HepG2 (cell line): ENCODE data around the gene IRF2. TPM values are rescaled to one million over a fixed set of nuclear protein-coding genes. Genes with fewer than 3 reads are reported as not detected.
A peak's percentile ranks its signal among the peaks of the same experiment; 100 is the strongest.

ENCODE experiments used
- ADNP ChIP-seq: sonication (generic); formaldehyde crosslinking; IDR thresholded peaks from 2 replicates; pipeline ENCODE4 v1.4.0; 2020; ENCODE audit warnings: missing genetic modification reagents
- CENPX ChIP-seq: sonication (generic); formaldehyde crosslinking; IDR thresholded peaks from 2 replicates; pipeline ENCODE4 v1.9.0; 2021; ENCODE audit warnings: mild to moderate bottlenecking, missing genetic modification reagents, moderate library complexity
- GABPB1 ChIP-seq: IDR thresholded peaks from 2 replicates; pipeline ENCODE4 v1.6.1; 2016; ENCODE audit warnings: mild to moderate bottlenecking, missing genetic modification reagents, moderate library complexity, missing compliant biosample characterization
- HNRNPUL1 ChIP-seq: fragments of 200-400 bp; formaldehyde crosslinking; IDR thresholded peaks from 2 replicates; pipeline ENCODE4 v1.6.1; 2017; ENCODE audit warnings: low read depth, mild to moderate bottlenecking, low read length, moderate library complexity
- KAT8 ChIP-seq: IDR thresholded peaks from 2 replicates; pipeline ENCODE4 v1.6.1; 2016; ENCODE audit warnings: missing genetic modification reagents, missing compliant biosample characterization
- MLXIP ChIP-seq: sonication (generic); formaldehyde crosslinking; IDR thresholded peaks from 2 replicates; pipeline ENCODE4 v1.9.0; 2021; ENCODE audit warnings: missing genetic modification reagents, borderline replicate concordance
- MTF2 ChIP-seq: sonication (generic); formaldehyde crosslinking; IDR thresholded peaks from 2 replicates; pipeline ENCODE4 v1.5.0; 2020; ENCODE audit warnings: missing genetic modification reagents, borderline replicate concordance
- NFKB2 ChIP-seq: sonication (generic); formaldehyde crosslinking; IDR thresholded peaks from 2 replicates; pipeline ENCODE4 v1.4.0; 2020; ENCODE audit warnings: missing genetic modification reagents, borderline replicate concordance
- NKX3-1 ChIP-seq: sonication (generic); formaldehyde crosslinking; IDR thresholded peaks from 2 replicates; pipeline ENCODE4 v1.5.0; 2020; ENCODE audit warnings: missing genetic modification reagents
- PBX2 ChIP-seq: IDR thresholded peaks from 2 replicates; pipeline ENCODE4 v1.6.1; 2016; ENCODE audit warnings: control low read depth
- RBAK ChIP-seq: sonication (generic); formaldehyde crosslinking; IDR thresholded peaks from 2 replicates; pipeline ENCODE4 v1.5.1; 2020; ENCODE audit warnings: mild to moderate bottlenecking, missing genetic modification reagents
- SOX13 ChIP-seq, 3 experiments: fragments of 450-650 bp in 1 of 3; sonication (generic) in 1 of 3; formaldehyde crosslinking in 1 of 3; IDR thresholded peaks in 2 of 3; conservative IDR thresholded peaks in 1 of 3; 2 replicates each; pipeline versions ENCODE4 v1.5.0 to v1.6.1; 2016 to 2020; ENCODE audit warnings: antibody characterized with exemption in 1 of 3, mild to moderate bottlenecking in 1 of 3, missing compliant biosample characterization in 1 of 3, missing genetic modification reagents in 1 of 3, moderate library complexity in 1 of 3
- TCF7 ChIP-seq: sonication (generic); IDR thresholded peaks from 2 replicates; pipeline ENCODE4 v1.6.1; 2016; ENCODE audit warnings: antibody characterized with exemption, low read depth
- ZBTB21 ChIP-seq: sonication (generic); formaldehyde crosslinking; IDR thresholded peaks from 2 replicates; pipeline ENCODE4 v1.4.0; 2020; ENCODE audit warnings: missing genetic modification reagents
- ZNF33A ChIP-seq: sonication (generic); formaldehyde crosslinking; IDR thresholded peaks from 2 replicates; pipeline ENCODE4 v1.5.1; 2020; ENCODE audit warnings: missing genetic modification reagents, mild to moderate bottlenecking, moderate library complexity, borderline replicate concordance
- ZNF496 ChIP-seq: sonication (generic); formaldehyde crosslinking; IDR thresholded peaks from 2 replicates; pipeline ENCODE4 v1.8.1; 2023; ENCODE audit warnings: mild to moderate bottlenecking, moderate library complexity, missing genetic modification reagents; ENCODE audit not compliant: insufficient replicate concordance
- ZNF639 ChIP-seq: conservative IDR thresholded peaks from 2 replicates; pipeline ENCODE4 v1.6.1; 2018; ENCODE audit warnings: missing genetic modification reagents
- ZNF878 ChIP-seq: sonication (generic); formaldehyde crosslinking; IDR thresholded peaks from 2 replicates; pipeline ENCODE4 v1.8.1; 2023; ENCODE audit warnings: mild to moderate bottlenecking, missing genetic modification reagents, moderate library complexity
- ZSCAN12 ChIP-seq: sonication (generic); formaldehyde crosslinking; IDR thresholded peaks from 2 replicates; pipeline ENCODE4 v1.9.0; 2021; ENCODE audit warnings: mild to moderate bottlenecking, missing genetic modification reagents
- ZZZ3 ChIP-seq: sonication (generic); formaldehyde crosslinking; IDR thresholded peaks from 2 replicates; pipeline ENCODE4 v1.4.0; 2020; ENCODE audit warnings: missing genetic modification reagents, mild to moderate bottlenecking, borderline replicate concordance
- polyA plus RNA-seq, 8 experiments: library from polyadenylated mRNA; depleted of rRNA in 3 of 8; stranded (reverse) in 7 of 8; unstranded in 1 of 8; fragments of >200 nt; fragmentation: Illumina TruSeq in 4 of 8; extraction: Trizol in 4 of 8; gene quantifications; 2 replicates each; pipeline versions ENCODE4 v1.2.1 to v1.2.3, GENCODE V29; 2011 to 2016; ENCODE audit warnings: low read depth in 4 of 8, missing spikeins in 1 of 8, mixed read lengths in 1 of 8; ENCODE audit not compliant: insufficient read depth in 1 of 8
- total RNA-seq, 5 experiments: library from RNA; depleted of rRNA; stranded (reverse); fragments of >200 nt; fragmentation: Illumina TruSeq; extraction: Trizol; gene quantifications; 2 replicates each; pipeline ENCODE4 v1.2.3, GENCODE V29; 2016; ENCODE audit warnings: low read depth in 1 of 5

IRF2 gene
- total and polyA plus RNA-seq, 2 of the 13 experiments (the other 11 are each of a cell fraction or from before 2014, with no cell fraction given): 15.5 to 28.8 TPM

- no peak for TF ChIP-seq MLXIP (CRISPR knock-in tag)
- TF ChIP-seq NFKB2 (CRISPR knock-in tag): no peak
- peak; percentile 54; the same call in 1 of the 2 replicates for TF ChIP-seq KAT8
- no peak for TF ChIP-seq PBX2 (CRISPR knock-in tag)
- TF ChIP-seq SOX13 (IDR thresholded peaks at IDR 0.05): no peak; the same call in 1 of the 2 replicates
- TF ChIP-seq SOX13 (CRISPR knock-in tag; conservative IDR thresholded peaks at IDR 0.05 in 1 of 2, IDR thresholded peaks at IDR 0.05 in 1 of 2): peak in 1 of 2 experiments; percentile 92; a peak in 2 of 4 replicates
- TF ChIP-seq ZBTB21 (CRISPR knock-in tag): peak; percentile 36; the same call in 1 of the 2 replicates
- TF ChIP-seq ZZZ3 (CRISPR knock-in tag): no peak
- TF ChIP-seq ADNP (CRISPR knock-in tag): no peak
- no peak; the same call in 1 of the 2 replicates for TF ChIP-seq GABPB1
- TF ChIP-seq HNRNPUL1: no peak
- TF ChIP-seq ZSCAN12 (CRISPR knock-in tag): no peak
- TF ChIP-seq RBAK (CRISPR knock-in tag): no peak
- TF ChIP-seq TCF7: peak; percentile 60; the same call in 1 of the 2 replicates
- no peak for TF ChIP-seq NKX3-1
- TF ChIP-seq ZNF878 (CRISPR knock-in tag): peak; percentile 36; the same call in 1 of the 2 replicates
- TF ChIP-seq MTF2 (CRISPR knock-in tag): 0 out of 2 replicates have a peak, but pooled peaks have one; percentile 41
- TF ChIP-seq ZNF496 (CRISPR knock-in tag): no peak
- no peak for TF ChIP-seq ZNF33A (CRISPR knock-in tag)
- TF ChIP-seq ZNF639 (CRISPR knock-in tag): no peak; the same call in 1 of the 2 replicates
- no peak for TF ChIP-seq CENPX (CRISPR knock-in tag)
These were observed 125.8 kb downstream of the IRF2 start (continued) for GRCh38 chr4:184348311-184349233.
